GM23338 (cell line): ENCODE results near the gene TMEM60. TPM values are rescaled to one million over a fixed set of nuclear protein-coding genes. Genes with fewer than 3 reads are reported as not detected.

Experiments
- ATAC-seq: fragments of 200-7000 bp; cut with Tn5 transposase; 3 replicates; pipeline ENCODE4 v1.9.1; 2020
- DNase-seq: peaks from one replicate; pipeline ENCODE4 v3.0.0-alpha.2; 2015; ENCODE audit warnings: low spot score
- H2AFZ ChIP-seq: fragments of 200-600 bp; sonication (generic); 2 replicates; pipeline ENCODE4 v1.8.0; 2016; ENCODE audit warnings: antibody characterized with exemption, mild to moderate bottlenecking, moderate library complexity
- H3F3A ChIP-seq: fragments of 200-600 bp; sonication (generic); replicated peaks from 2 replicates; pipeline ENCODE4 v1.8.0; 2017; ENCODE audit warnings: antibody characterized with exemption, mixed run types, low read depth
- H3K27ac ChIP-seq: fragments of 200-600 bp; sonication (generic); 2 replicates; pipeline ENCODE4 v1.6.1; 2016; ENCODE audit warnings: low read depth
- H3K27me3 ChIP-seq: fragments of 200-600 bp; sonication (generic); 2 replicates; pipeline ENCODE4 v1.8.0; 2016; ENCODE audit warnings: mild to moderate bottlenecking, mixed run types, moderate library complexity; ENCODE audit not compliant: insufficient read depth
- H3K36me3 ChIP-seq: fragments of 200-600 bp; sonication (generic); 2 replicates; pipeline ENCODE4 v1.8.0; 2016; ENCODE audit warnings: mild to moderate bottlenecking; ENCODE audit not compliant: insufficient read depth
- H3K4me1 ChIP-seq: fragments of 200-600 bp; sonication (generic); 2 replicates; pipeline ENCODE4 v1.8.0; 2016; ENCODE audit warnings: mild to moderate bottlenecking, moderate library complexity; ENCODE audit not compliant: insufficient read depth
- H3K4me2 ChIP-seq: fragments of 200-600 bp; sonication (generic); 2 replicates; pipeline ENCODE4 v1.7.1; 2017; ENCODE audit warnings: mixed run types
- H3K4me3 ChIP-seq: fragments of 200-600 bp; sonication (generic); 2 replicates; pipeline ENCODE4 v1.6.1; 2016; ENCODE audit warnings: mixed run types
- H3K79me2 ChIP-seq: fragments of 200-600 bp; sonication (generic); replicated peaks from 2 replicates; pipeline ENCODE4 v1.8.0; 2017; ENCODE audit warnings: mild to moderate bottlenecking; ENCODE audit not compliant: insufficient read depth
- H3K9me2 ChIP-seq: fragments of 200-600 bp; sonication (generic); 2 replicates; pipeline ENCODE4 v1.8.0; 2017; ENCODE audit not compliant: insufficient read depth
- H4K20me1 ChIP-seq: fragments of 200-600 bp; sonication (generic); replicated peaks from 2 replicates; pipeline ENCODE4 v1.8.0; 2017; ENCODE audit warnings: mild to moderate bottlenecking; ENCODE audit not compliant: insufficient read depth
- H3K27ac Mint-ChIP-seq: 2 replicates; pipeline ENCODE4 v1.8.0; 2020; ENCODE audit warnings: inconsistent platforms, mild to moderate bottlenecking, moderate library complexity, mixed read lengths
- H3K27me3 Mint-ChIP-seq: 3 replicates; pipeline ENCODE4 v1.8.0; 2022; ENCODE audit warnings: low read depth, mild to moderate bottlenecking, moderate library complexity, mixed read lengths, inconsistent platforms; ENCODE audit not compliant: insufficient read depth, poor library complexity
- H3K36me3 Mint-ChIP-seq: 3 replicates; pipeline ENCODE4 v1.8.0; 2021; ENCODE audit warnings: low read depth, mild to moderate bottlenecking, inconsistent platforms, moderate library complexity, mixed read lengths
- H3K4me1 Mint-ChIP-seq: 3 replicates; pipeline ENCODE4 v1.8.0; 2020; ENCODE audit warnings: mild to moderate bottlenecking, inconsistent platforms, mixed read lengths
- H3K4me3 Mint-ChIP-seq: 3 replicates; pipeline ENCODE4 v1.8.0; 2021; ENCODE audit warnings: moderate library complexity, mild to moderate bottlenecking, inconsistent platforms, mixed read lengths
- H3K9me3 Mint-ChIP-seq: 3 replicates; pipeline ENCODE4 v1.8.0; 2020; ENCODE audit warnings: moderate library complexity, mild to moderate bottlenecking, inconsistent platforms, mixed read lengths
- CREB1 ChIP-seq: fragments of 250-450 bp; sonication (Bioruptor Pico); IDR thresholded peaks from 2 replicates; pipeline ENCODE4 v1.5.0; 2020; ENCODE audit warnings: low read depth, mild to moderate bottlenecking, moderate library complexity
- EZH2 ChIP-seq: fragments of 200-600 bp; sonication (generic); IDR thresholded peaks from one replicate; pipeline ENCODE4 v1.8.0; 2017; ENCODE audit warnings: antibody characterized with exemption, mild to moderate bottlenecking, low read depth; ENCODE audit not compliant: unreplicated experiment
- EZH2phosphoT487 ChIP-seq: fragments of 200-600 bp; sonication (generic); IDR thresholded peaks from one replicate; pipeline ENCODE4 v1.8.1; 2018; ENCODE audit warnings: antibody characterized with exemption; ENCODE audit not compliant: unreplicated experiment
- JUNB ChIP-seq: IDR thresholded peaks from one replicate; pipeline ENCODE4 v1.6.1; 2016; ENCODE audit warnings: antibody characterized with exemption; ENCODE audit not compliant: unreplicated experiment
- NANOG ChIP-seq: IDR thresholded peaks from 2 replicates; pipeline ENCODE4 v1.6.1; 2016; ENCODE audit warnings: antibody characterized with exemption, borderline replicate concordance
- ZNF114 ChIP-seq: fragments of 250-450 bp; sonication (Bioruptor Pico); IDR thresholded peaks from 2 replicates; pipeline ENCODE4 v1.5.0; 2020; ENCODE audit warnings: mild to moderate bottlenecking, moderate library complexity
- polyA plus RNA-seq: library from polyadenylated mRNA; unstranded; fragments of >200 nt; fragmentation: Nextera tagmentation; extraction: Ambion mirVana; gene quantifications from 2 replicates; pipeline ENCODE4 v1.2.1, GENCODE V29; 2016
- total RNA-seq: library from RNA; depleted of rRNA; stranded (reverse); fragments of >200 nt; shearing (Covaris generic); gene quantifications from 2 replicates; pipeline ENCODE4 v1.2.3, GENCODE V29; 2014
- TF ChIP-seq, protein P1 (sequence below): IDR thresholded peaks from one replicate; pipeline ENCODE4 v1.6.1; 2018; ENCODE audit warnings: antibody characterized with exemption; ENCODE audit not compliant: unreplicated experiment
- TF ChIP-seq, protein P2 (sequence below): IDR thresholded peaks from 2 replicates; pipeline ENCODE4 v1.6.1; 2016; ENCODE audit warnings: antibody characterized with exemption
- TF ChIP-seq, protein P3 (sequence below): fragments of 250-450 bp; sonication (Bioruptor Pico); IDR thresholded peaks from 2 replicates; pipeline ENCODE4 v1.5.0; 2020; ENCODE audit warnings: mild to moderate bottlenecking, moderate library complexity

The TMEM60 gene
- total and polyA plus RNA-seq, 2 experiments from 2014 or later: 29.5 to 68.2 TPM

DNA sequence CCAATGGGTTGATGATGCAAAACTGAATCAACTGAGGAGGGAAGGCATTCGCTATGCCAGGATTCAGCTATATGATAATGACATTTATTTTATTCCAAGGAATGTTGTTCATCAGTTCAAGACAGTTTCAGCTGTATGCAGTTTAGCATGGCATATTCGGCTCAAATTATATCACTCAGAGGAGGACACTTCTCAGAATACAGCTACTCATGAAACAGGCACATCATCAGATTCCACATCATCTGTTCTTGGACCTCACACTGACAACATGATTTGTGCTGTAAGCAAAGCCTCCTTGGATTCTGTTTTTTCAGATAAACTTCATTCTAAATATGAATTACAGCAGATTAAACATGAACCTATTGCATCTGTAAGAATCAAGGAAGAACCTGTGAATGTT, 19.7 kb downstream of the TMEM60 start (continued):
- TF ChIP-seq, protein P1, sequence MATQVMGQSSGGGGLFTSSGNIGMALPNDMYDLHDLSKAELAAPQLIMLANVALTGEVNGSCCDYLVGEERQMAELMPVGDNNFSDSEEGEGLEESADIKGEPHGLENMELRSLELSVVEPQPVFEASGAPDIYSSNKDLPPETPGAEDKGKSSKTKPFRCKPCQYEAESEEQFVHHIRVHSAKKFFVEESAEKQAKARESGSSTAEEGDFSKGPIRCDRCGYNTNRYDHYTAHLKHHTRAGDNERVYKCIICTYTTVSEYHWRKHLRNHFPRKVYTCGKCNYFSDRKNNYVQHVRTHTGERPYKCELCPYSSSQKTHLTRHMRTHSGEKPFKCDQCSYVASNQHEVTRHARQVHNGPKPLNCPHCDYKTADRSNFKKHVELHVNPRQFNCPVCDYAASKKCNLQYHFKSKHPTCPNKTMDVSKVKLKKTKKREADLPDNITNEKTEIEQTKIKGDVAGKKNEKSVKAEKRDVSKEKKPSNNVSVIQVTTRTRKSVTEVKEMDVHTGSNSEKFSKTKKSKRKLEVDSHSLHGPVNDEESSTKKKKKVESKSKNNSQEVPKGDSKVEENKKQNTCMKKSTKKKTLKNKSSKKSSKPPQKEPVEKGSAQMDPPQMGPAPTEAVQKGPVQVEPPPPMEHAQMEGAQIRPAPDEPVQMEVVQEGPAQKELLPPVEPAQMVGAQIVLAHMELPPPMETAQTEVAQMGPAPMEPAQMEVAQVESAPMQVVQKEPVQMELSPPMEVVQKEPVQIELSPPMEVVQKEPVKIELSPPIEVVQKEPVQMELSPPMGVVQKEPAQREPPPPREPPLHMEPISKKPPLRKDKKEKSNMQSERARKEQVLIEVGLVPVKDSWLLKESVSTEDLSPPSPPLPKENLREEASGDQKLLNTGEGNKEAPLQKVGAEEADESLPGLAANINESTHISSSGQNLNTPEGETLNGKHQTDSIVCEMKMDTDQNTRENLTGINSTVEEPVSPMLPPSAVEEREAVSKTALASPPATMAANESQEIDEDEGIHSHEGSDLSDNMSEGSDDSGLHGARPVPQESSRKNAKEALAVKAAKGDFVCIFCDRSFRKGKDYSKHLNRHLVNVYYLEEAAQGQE: no peak
- TF ChIP-seq, protein P2, sequence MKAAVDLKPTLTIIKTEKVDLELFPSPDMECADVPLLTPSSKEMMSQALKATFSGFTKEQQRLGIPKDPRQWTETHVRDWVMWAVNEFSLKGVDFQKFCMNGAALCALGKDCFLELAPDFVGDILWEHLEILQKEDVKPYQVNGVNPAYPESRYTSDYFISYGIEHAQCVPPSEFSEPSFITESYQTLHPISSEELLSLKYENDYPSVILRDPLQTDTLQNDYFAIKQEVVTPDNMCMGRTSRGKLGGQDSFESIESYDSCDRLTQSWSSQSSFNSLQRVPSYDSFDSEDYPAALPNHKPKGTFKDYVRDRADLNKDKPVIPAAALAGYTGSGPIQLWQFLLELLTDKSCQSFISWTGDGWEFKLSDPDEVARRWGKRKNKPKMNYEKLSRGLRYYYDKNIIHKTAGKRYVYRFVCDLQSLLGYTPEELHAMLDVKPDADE: no peak

DNA sequence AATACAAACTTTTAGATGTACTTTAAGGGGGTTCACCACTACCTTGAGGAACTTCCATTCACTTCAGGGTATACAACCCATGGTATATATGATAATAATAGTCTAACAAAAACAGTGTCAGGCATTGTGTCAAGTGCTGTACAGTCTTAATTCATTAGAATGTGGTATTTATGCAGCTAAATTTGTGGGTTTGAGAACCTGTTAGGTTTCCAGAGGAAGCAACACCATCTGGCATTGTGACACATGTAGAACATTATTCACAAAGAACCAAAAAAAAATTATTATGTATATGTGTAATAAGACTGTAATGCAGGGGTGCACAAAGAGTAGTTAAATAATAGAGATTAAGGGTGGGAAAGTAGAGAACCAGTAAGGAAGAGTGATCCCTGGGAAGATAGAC, 26.3 kb downstream of the TMEM60 start:
- no peaks in the 10 kb centered on the region for H3K79me2 ChIP-seq
- H3K27ac Mint-ChIP-seq: no peak overlapping the region
- H3K4me1 ChIP-seq: no peaks in the 10 kb centered on the region
- no peaks in the 10 kb centered on the region for H3K4me1 Mint-ChIP-seq
- no peaks in the 10 kb centered on the region for H3F3A ChIP-seq
- no peak overlapping the region for H2AFZ ChIP-seq
- H3K9me2 ChIP-seq: no peaks in the 10 kb centered on the region
- ATAC-seq (no peak), DNase-seq (no peak)
- H3K9me3 Mint-ChIP-seq: no peaks in the 10 kb centered on the region
- H3K4me3 ChIP-seq: no peak overlapping the region
- H4K20me1 ChIP-seq: no peaks in the 10 kb centered on the region
- no peak overlapping the region for H3K4me2 ChIP-seq
- H3K27me3 ChIP-seq: no peaks in the 10 kb centered on the region
- H3K27ac ChIP-seq: no peak overlapping the region
- no peak overlapping the region for H3K4me3 Mint-ChIP-seq
- H3K36me3 ChIP-seq: 0 out of 2 replicates have a peak, but pooled peaks cover 4% of the 10 kb centered on the region
- H3K27me3 Mint-ChIP-seq: peaks cover 3% of the 10 kb centered on the region
- H3K36me3 Mint-ChIP-seq: peaks cover 24% of the 10 kb centered on the region
- TF ChIP-seq ZNF114 (no peak), EZH2 (no peak), NANOG (no peak), CREB1 (CRISPR knock-in tag) (no peak), JUNB (no peak), EZH2phosphoT487 (no peak)
- TF ChIP-seq, protein P3, sequence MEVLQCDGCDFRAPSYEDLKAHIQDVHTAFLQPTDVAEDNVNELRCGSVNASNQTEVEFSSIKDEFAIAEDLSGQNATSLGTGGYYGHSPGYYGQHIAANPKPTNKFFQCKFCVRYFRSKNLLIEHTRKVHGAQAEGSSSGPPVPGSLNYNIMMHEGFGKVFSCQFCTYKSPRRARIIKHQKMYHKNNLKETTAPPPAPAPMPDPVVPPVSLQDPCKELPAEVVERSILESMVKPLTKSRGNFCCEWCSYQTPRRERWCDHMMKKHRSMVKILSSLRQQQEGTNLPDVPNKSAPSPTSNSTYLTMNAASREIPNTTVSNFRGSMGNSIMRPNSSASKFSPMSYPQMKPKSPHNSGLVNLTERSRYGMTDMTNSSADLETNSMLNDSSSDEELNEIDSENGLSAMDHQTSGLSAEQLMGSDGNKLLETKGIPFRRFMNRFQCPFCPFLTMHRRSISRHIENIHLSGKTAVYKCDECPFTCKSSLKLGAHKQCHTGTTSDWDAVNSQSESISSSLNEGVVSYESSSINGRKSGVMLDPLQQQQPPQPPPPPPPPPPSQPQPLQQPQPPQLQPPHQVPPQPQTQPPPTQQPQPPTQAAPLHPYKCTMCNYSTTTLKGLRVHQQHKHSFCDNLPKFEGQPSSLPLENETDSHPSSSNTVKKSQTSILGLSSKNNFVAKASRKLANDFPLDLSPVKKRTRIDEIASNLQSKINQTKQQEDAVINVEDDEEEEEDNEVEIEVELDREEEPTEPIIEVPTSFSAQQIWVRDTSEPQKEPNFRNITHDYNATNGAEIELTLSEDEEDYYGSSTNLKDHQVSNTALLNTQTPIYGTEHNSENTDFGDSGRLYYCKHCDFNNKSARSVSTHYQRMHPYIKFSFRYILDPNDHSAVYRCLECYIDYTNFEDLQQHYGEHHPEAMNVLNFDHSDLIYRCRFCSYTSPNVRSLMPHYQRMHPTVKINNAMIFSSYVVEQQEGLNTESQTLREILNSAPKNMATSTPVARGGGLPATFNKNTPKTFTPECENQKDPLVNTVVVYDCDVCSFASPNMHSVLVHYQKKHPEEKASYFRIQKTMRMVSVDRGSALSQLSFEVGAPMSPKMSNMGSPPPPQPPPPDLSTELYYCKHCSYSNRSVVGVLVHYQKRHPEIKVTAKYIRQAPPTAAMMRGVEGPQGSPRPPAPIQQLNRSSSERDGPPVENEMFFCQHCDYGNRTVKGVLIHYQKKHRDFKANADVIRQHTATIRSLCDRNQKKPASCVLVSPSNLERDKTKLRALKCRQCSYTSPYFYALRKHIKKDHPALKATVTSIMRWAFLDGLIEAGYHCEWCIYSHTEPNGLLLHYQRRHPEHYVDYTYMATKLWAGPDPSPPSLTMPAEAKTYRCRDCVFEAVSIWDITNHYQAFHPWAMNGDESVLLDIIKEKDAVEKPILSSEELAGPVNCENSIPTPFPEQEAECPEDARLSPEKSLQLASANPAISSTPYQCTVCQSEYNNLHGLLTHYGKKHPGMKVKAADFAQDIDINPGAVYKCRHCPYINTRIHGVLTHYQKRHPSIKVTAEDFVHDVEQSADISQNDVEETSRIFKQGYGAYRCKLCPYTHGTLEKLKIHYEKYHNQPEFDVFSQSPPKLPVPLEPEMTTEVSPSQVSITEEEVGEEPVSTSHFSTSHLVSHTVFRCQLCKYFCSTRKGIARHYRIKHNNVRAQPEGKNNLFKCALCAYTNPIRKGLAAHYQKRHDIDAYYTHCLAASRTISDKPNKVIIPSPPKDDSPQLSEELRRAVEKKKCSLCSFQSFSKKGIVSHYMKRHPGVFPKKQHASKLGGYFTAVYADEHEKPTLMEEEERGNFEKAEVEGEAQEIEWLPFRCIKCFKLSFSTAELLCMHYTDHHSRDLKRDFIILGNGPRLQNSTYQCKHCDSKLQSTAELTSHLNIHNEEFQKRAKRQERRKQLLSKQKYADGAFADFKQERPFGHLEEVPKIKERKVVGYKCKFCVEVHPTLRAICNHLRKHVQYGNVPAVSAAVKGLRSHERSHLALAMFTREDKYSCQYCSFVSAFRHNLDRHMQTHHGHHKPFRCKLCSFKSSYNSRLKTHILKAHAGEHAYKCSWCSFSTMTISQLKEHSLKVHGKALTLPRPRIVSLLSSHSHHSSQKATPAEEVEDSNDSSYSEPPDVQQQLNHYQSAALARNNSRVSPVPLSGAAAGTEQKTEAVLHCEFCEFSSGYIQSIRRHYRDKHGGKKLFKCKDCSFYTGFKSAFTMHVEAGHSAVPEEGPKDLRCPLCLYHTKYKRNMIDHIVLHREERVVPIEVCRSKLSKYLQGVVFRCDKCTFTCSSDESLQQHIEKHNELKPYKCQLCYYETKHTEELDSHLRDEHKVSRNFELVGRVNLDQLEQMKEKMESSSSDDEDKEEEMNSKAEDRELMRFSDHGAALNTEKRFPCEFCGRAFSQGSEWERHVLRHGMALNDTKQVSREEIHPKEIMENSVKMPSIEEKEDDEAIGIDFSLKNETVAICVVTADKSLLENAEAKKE (CRISPR knock-in tag): no peak
- TF ChIP-seq, protein P2: no peak
- TF ChIP-seq, protein P1: no peak
